HuH-7.5 (cell line): Measurements from ENCODE around the gene KCNK1.

ENCODE experiments used
- DNase-seq: peaks from one replicate; pipeline ENCODE4 v3.0.0; 2011; ENCODE audit warnings: low spot score

The KCNK1 gene

GRCh38 chr1:233704898-233705723 lies 91.2 kb downstream of the KCNK1 start:
- no peak for DNase-seq

GRCh38 chr1:233707153-233707879 lies 93.4 kb downstream of the KCNK1 start:
- no peak for DNase-seq

GRCh38 chr1:233707880-233708815 lies 94.2 kb downstream of the KCNK1 start:
- no peak for DNase-seq

- DNase-seq, result no peak
Measured at GRCh38 chr1:233710031-233710430, 96.1 kb downstream of the KCNK1 start.

- DNase-seq, result no peak
Measured at GRCh38 chr1:233710507-233710906, 96.6 kb downstream of the KCNK1 start.

- DNase-seq, result no peak
Measured at GRCh38 chr1:233714631-233715217, 100.8 kb downstream of the KCNK1 start.

GRCh38 chr1:233718057-233718456 lies 104.2 kb downstream of the KCNK1 start:
- DNase-seq, result no peak

- no peak for DNase-seq
Measured at GRCh38 chr1:233719655-233720341, 105.9 kb downstream of the KCNK1 start.

- DNase-seq, result no peak
Measured at GRCh38 chr1:233721004-233721595, 107.2 kb downstream of the KCNK1 start.
